ENCODE results near the gene DLG2.
"Not testable (repeated sequence)": the region's sequence is repeated elsewhere in the genome, so short reads cannot be mapped to it uniquely, and the experiment has no call there.

The DLG2 gene

DNA sequence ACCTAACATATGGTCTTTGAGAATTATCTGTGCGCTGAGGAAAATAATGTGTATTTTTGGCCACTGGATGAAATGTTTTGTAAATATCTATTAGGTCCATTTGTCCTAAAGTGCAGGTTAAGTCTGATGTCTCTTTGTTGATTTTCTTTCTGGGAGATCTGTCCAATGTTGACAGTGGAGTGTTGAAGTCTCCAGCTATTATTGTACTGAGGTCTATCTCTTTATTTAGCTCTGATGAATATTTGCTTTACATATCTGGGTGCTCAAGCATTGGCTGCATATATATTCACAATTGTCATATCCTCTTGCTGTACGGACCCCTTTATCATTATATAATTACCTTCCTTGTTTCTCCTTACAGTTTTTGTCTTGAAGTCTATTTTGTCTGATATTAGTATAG is 833.8 kb downstream of the DLG2 start:
- no peak for TF ChIP-seq ZFX (IDR thresholded peaks at IDR 0.05; ENCODE audit: borderline replicate concordance)
- TF ChIP-seq, protein P1, sequence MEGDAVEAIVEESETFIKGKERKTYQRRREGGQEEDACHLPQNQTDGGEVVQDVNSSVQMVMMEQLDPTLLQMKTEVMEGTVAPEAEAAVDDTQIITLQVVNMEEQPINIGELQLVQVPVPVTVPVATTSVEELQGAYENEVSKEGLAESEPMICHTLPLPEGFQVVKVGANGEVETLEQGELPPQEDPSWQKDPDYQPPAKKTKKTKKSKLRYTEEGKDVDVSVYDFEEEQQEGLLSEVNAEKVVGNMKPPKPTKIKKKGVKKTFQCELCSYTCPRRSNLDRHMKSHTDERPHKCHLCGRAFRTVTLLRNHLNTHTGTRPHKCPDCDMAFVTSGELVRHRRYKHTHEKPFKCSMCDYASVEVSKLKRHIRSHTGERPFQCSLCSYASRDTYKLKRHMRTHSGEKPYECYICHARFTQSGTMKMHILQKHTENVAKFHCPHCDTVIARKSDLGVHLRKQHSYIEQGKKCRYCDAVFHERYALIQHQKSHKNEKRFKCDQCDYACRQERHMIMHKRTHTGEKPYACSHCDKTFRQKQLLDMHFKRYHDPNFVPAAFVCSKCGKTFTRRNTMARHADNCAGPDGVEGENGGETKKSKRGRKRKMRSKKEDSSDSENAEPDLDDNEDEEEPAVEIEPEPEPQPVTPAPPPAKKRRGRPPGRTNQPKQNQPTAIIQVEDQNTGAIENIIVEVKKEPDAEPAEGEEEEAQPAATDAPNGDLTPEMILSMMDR (IDR thresholded peaks at IDR 0.05) = no peak
- H3K27ac ChIP-seq = no peak overlapping the region

DNA sequence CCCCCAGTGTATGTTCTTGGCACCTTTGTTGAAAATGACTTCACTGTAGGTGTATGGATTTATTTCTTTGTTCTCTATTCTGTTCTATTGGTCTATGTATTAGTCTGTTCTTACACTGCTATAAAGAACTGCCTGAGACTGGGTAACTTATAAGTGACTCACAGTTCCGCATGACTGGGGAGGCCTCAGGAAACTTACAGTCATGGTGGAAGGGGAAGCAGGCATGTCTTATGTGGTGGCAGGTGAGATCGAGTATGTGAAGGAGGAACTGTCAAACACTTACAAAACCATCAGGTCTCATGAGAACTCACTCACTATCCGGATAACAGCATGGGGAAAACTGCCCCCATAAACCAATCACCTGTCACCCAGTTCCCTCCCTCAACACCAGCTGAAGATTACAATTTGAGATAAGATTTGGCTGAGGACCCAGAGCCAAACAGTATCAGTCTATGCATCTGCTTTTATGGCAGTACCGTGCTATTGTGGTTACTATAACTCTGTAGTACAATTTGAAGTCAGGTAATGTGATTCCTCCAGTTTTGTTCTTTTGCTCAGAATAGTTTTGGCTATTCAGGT is 836.2 kb downstream of the DLG2 start:
- H3K27ac ChIP-seq = no peak overlapping the region
- TF ChIP-seq ZFX (IDR thresholded peaks at IDR 0.05; ENCODE audit: borderline replicate concordance) = no peak
- TF ChIP-seq, protein P1 (IDR thresholded peaks at IDR 0.05) = no peak

DNA sequence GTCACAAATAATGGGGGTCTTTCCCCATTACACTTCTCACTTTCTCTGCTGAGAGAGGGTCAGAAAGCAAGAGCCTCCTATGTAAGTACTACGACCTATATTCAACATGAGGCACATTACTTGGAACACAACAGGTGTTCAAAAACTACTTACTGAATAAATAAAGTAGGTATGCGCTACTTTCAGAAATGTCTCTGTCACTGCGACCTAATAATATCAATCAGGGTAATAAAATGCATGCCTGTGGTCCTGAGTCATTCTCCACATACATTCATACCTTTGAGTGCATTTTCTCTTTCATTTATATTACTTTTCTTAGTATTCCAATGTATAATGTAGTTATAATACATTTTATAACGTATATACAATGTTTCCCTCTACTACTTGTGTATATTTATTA is 838.9 kb downstream of the DLG2 start:
- TF ChIP-seq ZFX (IDR thresholded peaks at IDR 0.05; ENCODE audit: borderline replicate concordance) = no peak
- TF ChIP-seq, protein P1 (IDR thresholded peaks at IDR 0.05) = no peak
- H3K27ac ChIP-seq = no peak overlapping the region

DNA sequence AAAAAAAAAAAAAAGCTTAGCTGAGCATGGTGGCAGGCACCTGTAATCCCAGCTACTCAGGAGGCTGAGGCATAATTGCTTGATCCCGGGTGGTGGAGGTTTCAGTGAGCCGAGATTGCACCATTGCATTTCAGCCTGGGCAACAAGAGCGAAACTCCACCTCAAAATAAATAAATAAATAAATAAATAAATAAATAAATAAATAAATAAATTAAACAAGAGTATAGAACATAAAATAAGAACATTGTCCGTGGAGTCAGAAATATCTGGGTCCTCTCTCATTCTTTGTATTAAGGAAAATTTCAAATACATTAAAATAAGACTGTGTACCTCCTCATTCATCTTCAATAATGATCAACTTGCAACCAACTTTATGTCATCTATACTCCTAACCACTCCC is 843.0 kb downstream of the DLG2 start:
- H3K27ac ChIP-seq = not testable (repeated sequence)

DNA sequence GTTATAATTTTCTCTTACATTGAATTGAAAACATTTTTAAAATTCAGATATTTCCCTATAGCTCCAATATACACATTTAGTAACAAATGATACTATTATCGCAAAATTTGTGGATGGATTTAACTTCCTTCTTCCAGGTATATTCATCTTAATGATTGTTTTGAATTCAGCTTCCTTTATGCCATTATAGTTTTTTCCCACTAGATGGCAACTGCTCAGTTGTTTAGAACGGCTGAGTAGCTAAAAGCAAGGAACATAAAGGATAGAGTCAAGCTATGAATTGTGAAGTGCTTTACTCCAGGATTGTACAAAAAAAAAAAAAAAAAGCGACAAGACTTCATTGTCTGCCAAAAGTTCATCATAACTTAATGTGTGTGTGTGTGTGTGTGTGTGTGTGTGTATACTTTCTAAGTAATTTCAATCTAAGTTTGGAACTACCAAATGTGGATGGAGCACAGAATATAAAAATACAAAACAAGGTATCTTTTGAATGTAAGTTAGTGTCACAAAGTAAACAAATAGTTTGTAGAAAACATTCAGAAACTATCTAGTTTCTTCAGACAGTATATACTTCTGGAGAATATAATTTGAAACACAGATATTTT is 846.4 kb downstream of the DLG2 start:
- TF ChIP-seq, protein P1 (IDR thresholded peaks at IDR 0.05) = peak; percentile 80
- TF ChIP-seq ZFX (IDR thresholded peaks at IDR 0.05; ENCODE audit: borderline replicate concordance) = no peak
- no peak overlapping the region for H3K27ac ChIP-seq

DNA sequence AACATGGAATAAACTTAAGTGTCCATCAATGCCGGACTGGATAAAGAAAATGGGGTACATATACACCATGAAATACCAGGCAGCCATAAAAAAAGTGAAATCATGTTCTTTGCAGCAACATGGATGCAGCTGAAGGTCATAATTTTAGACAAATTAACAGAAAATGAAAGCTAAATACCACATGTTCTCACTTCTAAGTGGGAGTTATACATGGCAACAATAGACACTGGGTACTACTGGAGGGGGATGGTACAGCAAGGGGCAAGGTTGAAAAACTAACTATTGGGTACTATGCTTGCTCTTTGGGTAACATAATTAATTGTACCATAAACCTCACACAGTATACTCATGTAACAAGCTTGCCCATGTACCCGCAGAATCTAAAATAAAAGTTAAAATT is 851.6 kb downstream of the DLG2 start:
- H3K27ac ChIP-seq = no peak overlapping the region
- no peak for TF ChIP-seq ZFX (IDR thresholded peaks at IDR 0.05; ENCODE audit: borderline replicate concordance)
- TF ChIP-seq, protein P1 (IDR thresholded peaks at IDR 0.05) = no peak

DNA sequence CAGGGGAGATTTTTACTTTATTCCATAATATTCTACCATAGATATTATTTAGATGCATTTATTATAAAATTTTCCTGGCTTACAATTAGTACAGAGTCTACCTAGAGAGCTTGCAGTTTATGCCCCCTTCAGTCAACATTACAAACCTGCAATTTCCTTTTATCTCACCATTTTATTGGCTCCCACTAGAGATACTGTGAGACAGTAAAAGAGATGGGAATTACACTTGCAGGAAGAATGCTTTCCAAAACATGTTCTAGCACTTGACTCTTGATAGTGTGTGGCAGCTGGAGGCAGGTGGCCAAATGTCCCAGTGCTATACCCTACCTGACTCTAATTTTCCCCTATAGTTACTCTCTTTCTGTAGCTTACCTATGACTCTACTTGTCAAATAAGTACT is 863.2 kb downstream of the DLG2 start:
- no peak overlapping the region for H3K27ac ChIP-seq
- TF ChIP-seq ZFX (IDR thresholded peaks at IDR 0.05; ENCODE audit: borderline replicate concordance) = no peak
- TF ChIP-seq, protein P1 (IDR thresholded peaks at IDR 0.05) = no peak

DNA sequence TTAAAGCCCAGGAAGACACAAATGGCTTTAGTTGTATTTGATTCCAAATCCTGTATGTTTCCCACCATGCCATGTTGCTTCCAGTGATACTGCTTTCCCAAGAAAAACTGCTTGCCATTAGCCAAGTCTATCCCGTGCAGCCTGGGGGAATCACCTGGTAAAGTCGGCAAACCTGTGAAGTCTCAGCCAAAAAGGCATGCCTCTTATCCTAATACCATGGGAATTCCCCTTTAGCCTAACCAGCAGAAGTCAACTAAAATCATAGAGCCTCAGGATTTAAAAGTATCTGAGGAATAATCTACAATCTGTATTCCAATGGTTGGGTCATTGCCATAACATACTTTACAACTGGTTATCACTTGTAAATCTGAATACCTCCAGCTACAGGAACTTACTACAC is 869.4 kb downstream of the DLG2 start:
- TF ChIP-seq, protein P1 (IDR thresholded peaks at IDR 0.05) = no peak
- TF ChIP-seq ZFX (IDR thresholded peaks at IDR 0.05; ENCODE audit: borderline replicate concordance) = no peak
- no peak overlapping the region for H3K27ac ChIP-seq

All from 22Rv1 (cell line).